ENCODE results near the gene DNAH6.

Gene DNAH6

DNA sequence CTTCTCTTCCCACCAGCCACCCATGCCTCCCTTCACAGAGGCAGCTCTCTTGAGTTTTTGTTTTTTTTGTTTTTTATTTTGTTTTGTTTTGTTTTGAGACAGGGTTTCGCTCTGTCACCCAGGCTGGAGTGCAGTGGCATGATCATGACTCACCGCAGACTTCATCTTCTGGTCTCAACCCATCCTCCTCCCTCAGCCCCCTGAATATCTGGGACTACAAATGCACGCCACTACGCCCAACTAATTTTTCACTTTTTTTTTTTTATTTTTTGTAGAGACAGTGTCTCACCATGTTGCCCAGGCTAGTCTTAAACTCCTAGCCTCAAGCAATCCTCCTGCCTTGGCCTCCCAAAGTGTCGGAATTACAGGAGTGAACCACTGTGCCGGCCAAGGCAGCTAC lies 203.1 kb downstream of the DNAH6 start:
- TF ChIP-seq CTCF (IDR thresholded peaks at IDR 0.05; ENCODE audit: low read depth, low read length, missing control alignments) = no peak
- DNase-seq (ENCODE audit: low read depth) = no peak
- H3K4me3 ChIP-seq (ENCODE audit: low read depth, low read length) = no peak overlapping the region

DNA sequence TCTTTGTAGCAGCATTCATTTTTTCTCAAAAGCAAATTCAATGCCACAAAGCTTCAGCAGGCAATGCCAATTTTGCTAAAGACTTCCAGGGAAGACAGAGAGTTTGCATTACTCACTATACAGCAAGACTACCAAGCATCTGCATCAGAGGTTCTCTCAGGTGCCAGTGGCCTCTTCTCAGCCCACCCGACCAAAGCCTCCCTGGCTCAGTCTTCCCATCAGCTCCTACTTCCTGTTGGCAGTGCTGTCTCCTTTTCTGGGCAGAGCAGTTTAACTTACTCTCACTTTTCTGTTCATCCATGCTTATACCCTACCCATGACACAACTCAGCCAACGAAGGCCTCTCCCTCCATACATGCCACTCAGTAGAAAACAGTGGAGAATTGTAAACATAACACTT lies 207.5 kb downstream of the DNAH6 start:
- no peak for DNase-seq (ENCODE audit: low read depth)
- no peak overlapping the region for H3K4me3 ChIP-seq (ENCODE audit: low read depth, low read length)
- TF ChIP-seq CTCF (IDR thresholded peaks at IDR 0.05; ENCODE audit: low read depth, low read length, missing control alignments) = no peak

DNA sequence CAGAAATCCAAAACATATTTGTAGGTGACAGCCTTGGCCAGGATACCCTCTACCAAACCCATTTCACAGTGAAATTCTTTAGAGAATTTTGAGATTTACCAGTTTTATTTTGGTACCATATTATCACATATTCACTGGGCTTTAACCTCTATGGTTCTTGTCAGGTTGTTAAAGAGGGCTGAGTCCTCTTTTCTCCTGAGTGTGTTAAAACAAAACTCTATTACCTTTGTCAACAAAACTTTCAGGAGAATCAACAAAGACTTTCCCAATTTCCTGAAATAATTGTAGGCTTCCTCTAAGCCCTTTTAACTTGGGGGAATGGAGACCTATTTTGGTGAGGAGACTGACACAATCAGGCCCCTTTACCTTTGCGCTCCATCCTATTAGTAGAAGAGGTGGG lies 209.4 kb downstream of the DNAH6 start:
- H3K4me3 ChIP-seq (ENCODE audit: low read depth, low read length) = no peak overlapping the region
- no peak for DNase-seq (ENCODE audit: low read depth)
- TF ChIP-seq CTCF (IDR thresholded peaks at IDR 0.05; ENCODE audit: low read depth, low read length, missing control alignments) = no peak

- no peak for TF ChIP-seq CTCF (IDR thresholded peaks at IDR 0.05; ENCODE audit: low read depth, low read length, missing control alignments)
- H3K4me3 ChIP-seq (ENCODE audit: low read depth, low read length) = no peak overlapping the region
- DNase-seq (ENCODE audit: low read depth) = no peak
These were observed 211.0 kb downstream of the DNAH6 start for GRCh38 chr2:84727315-84727714.

GRCh38 chr2:84729224-84729623 lies 212.9 kb downstream of the DNAH6 start:
- no peak for TF ChIP-seq CTCF (IDR thresholded peaks at IDR 0.05; ENCODE audit: low read depth, low read length, missing control alignments)
- DNase-seq (ENCODE audit: low read depth) = no peak
- no peak overlapping the region for H3K4me3 ChIP-seq (ENCODE audit: low read depth, low read length)

DNA sequence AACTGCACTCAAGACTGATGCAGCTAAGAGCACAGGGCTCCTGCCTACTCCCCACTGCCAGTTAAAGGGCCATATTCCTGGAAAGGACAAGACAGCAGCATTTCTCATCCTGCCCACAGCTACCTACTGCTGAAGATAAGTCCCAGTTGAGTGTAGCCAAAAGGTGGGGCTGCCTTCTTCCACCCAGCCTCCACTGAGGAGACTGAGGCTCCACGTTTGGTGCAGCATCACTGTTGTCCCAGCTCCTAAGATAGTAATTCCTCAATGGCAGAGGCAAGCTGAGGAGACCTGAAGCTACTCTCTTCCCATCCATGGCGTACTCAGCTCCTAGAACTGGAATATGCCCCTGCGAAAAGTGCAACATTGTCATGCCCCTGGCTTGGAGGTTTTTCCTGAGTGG lies 214.9 kb downstream of the DNAH6 start:
- DNase-seq (ENCODE audit: low read depth) = no peak
- TF ChIP-seq CTCF (IDR thresholded peaks at IDR 0.05; ENCODE audit: low read depth, low read length, missing control alignments) = no peak

DNA sequence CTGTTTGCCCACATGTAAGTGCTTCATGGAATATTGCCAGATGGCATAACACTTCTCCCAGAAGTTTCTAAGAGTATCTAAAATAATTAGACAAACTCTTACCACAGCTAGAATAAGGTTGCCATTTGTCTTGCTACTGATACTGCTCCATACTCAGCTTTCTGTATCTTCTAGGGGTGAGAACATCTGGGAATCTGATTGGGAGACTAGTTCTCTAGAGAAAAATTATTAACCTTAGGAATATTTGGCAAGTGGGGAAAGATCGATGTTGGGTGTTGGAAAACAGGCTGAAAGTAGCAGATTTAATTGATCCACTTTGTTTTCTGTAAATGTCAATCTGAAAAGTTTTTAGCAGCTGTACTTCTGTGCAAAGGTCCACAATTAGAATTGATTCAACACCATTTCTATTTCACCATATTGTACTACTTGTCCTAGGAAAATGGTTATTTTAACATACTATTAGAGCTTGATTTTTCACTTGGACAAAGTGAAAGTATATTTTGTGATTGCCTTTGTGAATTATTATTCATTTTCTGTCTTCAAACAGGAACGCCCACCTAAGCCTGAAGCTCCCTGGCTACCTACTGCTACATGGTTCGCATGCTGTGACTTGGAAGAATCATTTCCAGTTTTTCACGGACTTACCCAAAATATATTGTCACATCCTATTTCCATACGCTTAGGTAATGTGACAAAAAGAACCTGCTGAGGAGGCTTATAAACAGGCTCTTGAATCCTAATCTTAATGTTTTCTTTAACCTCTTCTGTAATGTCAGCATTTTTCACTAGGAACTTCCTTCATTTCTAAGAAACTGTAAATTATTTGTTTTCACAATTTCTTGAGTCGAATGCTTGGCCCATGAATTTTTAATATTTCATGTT lies 216.8 kb downstream of the DNAH6 start:
- no peak for DNase-seq (ENCODE audit: low read depth)
- no peak for TF ChIP-seq CTCF (IDR thresholded peaks at IDR 0.05; ENCODE audit: low read depth, low read length, missing control alignments)
- no peak overlapping the region for H3K4me3 ChIP-seq (ENCODE audit: low read depth, low read length)

More for the DNA sequence above, 214.9 kb downstream of the DNAH6 start:
- H3K4me3 ChIP-seq (ENCODE audit: low read depth, low read length) = no peak overlapping the region
